D721Med (cell line): ENCODE data around the gene RASSF6.

Experiments
- DNase-seq: peaks from one replicate; pipeline ENCODE4 v3.0.0; 2011; ENCODE audit warnings: low spot score; ENCODE audit not compliant: insufficient read length
- FAIRE-seq: peaks from 2 replicates; lab custom pipeline; 2011; peaks lifted over from hg19 to GRCh38; lab: Jason Lieb, UNC
- CTCF ChIP-seq: IDR thresholded peaks from 2 replicates; pipeline ENCODE4 v1.5.1; 2012; ENCODE audit warnings: mild to moderate bottlenecking, control low read depth; ENCODE audit not compliant: insufficient read depth; ENCODE audit errors: missing control alignments

Gene RASSF6

GRCh38 chr4:73621357-73621756 is 1.1 kb upstream of the RASSF6 start:
- TF ChIP-seq CTCF = no peak
- no peak for FAIRE-seq
- no peak for DNase-seq

DNA sequence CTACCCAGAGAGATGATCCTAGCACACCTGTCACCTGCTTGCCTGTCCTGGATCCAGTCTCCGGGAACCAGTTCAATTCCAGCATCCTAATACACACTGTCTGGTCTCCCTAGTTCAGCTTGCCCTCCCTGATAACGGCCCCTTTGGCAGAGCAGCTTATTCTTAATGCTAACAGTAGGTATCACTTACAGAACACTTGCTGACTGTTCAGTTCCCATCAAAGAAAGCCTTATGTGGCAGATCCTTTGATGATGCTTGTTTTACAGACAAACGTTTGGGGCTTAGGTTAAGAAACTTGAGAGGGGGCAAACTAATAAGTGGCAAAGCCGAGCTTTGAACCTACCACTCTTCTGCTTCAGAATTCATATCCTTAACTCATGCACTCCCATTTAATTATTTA is 890 bp downstream of the RASSF6 start:
- FAIRE-seq = no peak
- no peak for DNase-seq

DNA sequence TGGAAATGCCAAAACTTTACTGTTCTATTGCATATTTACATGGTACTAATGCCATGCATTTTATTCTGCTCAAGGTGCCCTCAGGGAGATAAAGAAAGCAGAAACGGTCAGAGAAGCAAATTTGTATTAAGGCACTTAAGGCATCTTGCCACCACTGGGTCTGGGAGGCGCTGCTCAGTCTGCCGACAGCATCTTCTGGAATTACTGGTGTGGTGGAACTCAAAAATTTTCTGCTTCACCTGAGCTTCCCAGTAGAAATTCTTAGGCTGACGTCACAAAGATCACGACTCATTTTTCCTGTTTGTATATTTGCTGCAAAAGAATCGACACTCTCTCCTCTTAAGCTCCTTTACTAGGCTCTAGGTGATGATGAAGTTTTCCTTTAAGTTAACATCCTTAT is 3.0 kb downstream of the RASSF6 start:
- DNase-seq = no peak
- FAIRE-seq = no peak
- TF ChIP-seq CTCF = no peak

More for the DNA sequence above, 890 bp downstream of the RASSF6 start:
- TF ChIP-seq CTCF = no peak

DNA sequence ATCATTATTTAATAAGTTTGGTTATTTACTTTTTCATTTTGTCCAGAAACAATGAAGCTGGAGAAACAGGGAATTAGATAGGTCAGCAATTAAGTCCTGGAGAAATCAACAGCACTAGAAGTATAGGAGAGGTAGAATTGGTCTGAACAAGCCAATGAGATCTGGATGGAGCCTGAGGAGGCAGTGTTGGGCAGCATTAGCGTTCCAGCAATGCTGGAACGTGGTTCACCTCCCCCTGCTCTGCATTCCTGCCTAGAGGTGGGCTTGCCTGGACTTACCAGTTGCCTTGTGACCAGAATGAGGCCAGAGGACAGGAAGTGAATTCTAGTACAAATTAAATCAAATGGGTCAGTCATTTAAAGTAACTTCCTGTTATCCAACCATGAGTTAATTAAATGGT is 4.6 kb downstream of the RASSF6 start:
- TF ChIP-seq CTCF = no peak
- no peak for FAIRE-seq
- DNase-seq = no peak

GRCh38 chr4:73614311-73614867 is 5.8 kb downstream of the RASSF6 start:
- TF ChIP-seq CTCF = no peak
- FAIRE-seq (no peak), DNase-seq (no peak)

GRCh38 chr4:73613130-73613529 is 7.1 kb downstream of the RASSF6 start:
- DNase-seq = no peak
- FAIRE-seq = no peak
- no peak for TF ChIP-seq CTCF

DNA sequence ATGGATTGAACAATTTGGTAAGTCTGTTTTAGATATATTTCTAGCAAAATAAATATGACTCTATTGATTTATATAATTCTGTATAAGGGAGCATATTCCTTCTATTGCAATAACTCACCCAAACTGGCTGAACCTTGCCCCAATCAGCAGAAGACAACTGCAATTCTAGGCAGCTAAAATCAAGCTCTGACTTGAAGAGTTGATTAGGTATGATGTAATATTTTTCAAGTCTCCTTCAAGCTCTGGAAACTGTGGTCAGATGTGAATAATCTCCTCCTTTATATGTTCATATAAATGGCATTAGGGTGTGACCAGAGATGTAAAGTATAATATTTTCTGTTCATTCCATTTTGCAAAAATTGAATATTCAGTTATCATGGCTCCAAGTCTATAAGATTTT is 8.2 kb downstream of the RASSF6 start:
- FAIRE-seq (no peak), DNase-seq (no peak)
- no peak for TF ChIP-seq CTCF
